B cell (primary cell): ENCODE results near the gene POLE. TPM values are rescaled to one million over a fixed set of nuclear protein-coding genes. Genes with fewer than 3 reads are reported as not detected.

ENCODE experiments used
- ATAC-seq: fragments of 200-7000 bp; cut with Tn5 transposase; one replicate; pipeline ENCODE4 v1.10.0; 2021; ENCODE audit warnings: low read depth, mild to moderate bottlenecking, moderate number of reproducible peaks, moderate library complexity
- CTCF ChIA-PET: fragments of 350-600 bp; sonication (Branson Sonifier 250); formaldehyde crosslinking; loops from one replicate; lab custom pipeline; 2021; ENCODE audit warnings: antibody characterized with exemption, inconsistent platforms; lab: Charles Lee
- POLR2A ChIA-PET: fragments of 350-600 bp; sonication (Branson Sonifier 250); formaldehyde crosslinking; loops from one replicate; lab custom pipeline; 2021; ENCODE audit warnings: antibody characterized with exemption; lab: Charles Lee
- DNase-seq: peaks from one replicate; pipeline ENCODE4 v3.0.0; 2013
- H2AFZ ChIP-seq: 2 replicates; pipeline ENCODE4 v1.6.1; 2012; ENCODE audit warnings: mild to moderate bottlenecking, low read depth, low read length; ENCODE audit not compliant: insufficient read depth, poor library complexity, severe bottlenecking
- H3K27ac ChIP-seq, 2 donors: 1 replicate in 1 of 2; 2 replicates in 1 of 2; pipeline ENCODE4 v1.5.1; 2012 to 2013; ENCODE audit warnings: low read length in 2 of 2, mild to moderate bottlenecking in 2 of 2, moderate library complexity in 1 of 2
- H3K27me3 ChIP-seq, 4 experiments: fragments of 200-600 bp in 1 of 4; sonication (generic) in 1 of 4; replicated peaks in 1 of 4; 1 replicate in 2 of 4; 2 replicates in 2 of 4; pipeline versions ENCODE4 v1.6.1 to v1.7.0; 2013 to 2016; ENCODE audit warnings: low read length in 3 of 4, mild to moderate bottlenecking in 2 of 4, mixed read lengths in 1 of 4, moderate library complexity in 1 of 4; ENCODE audit not compliant: insufficient read depth in 4 of 4, control insufficient read depth in 3 of 4; ENCODE audit errors: control extremely low read depth in 1 of 4
- H3K36me3 ChIP-seq, 2 experiments: replicated peaks in 1 of 2; 1 replicate in 1 of 2; 2 replicates in 1 of 2; pipeline versions ENCODE4 v1.6.1 to v1.7.1; 2013; ENCODE audit warnings: low read length in 1 of 2; ENCODE audit not compliant: insufficient read depth in 2 of 2, control insufficient read depth in 1 of 2; ENCODE audit errors: control extremely low read depth in 1 of 2, extremely low read depth in 1 of 2
- H3K4me1 ChIP-seq, 2 donors: fragments of 200-600 bp in 1 of 2; sonication (generic) in 1 of 2; 1 replicate in 1 of 2; 2 replicates in 1 of 2; pipeline versions ENCODE4 v1.5.1 to v1.6.1; 2013 to 2017; ENCODE audit warnings: low read length in 2 of 2; ENCODE audit not compliant: control insufficient read depth in 2 of 2, insufficient read depth in 2 of 2
- H3K4me2 ChIP-seq: replicated peaks from 2 replicates; pipeline ENCODE3; 2012; ENCODE audit warnings: mild to moderate bottlenecking, low read depth, low read length; ENCODE audit not compliant: poor library complexity, severe bottlenecking
- H3K4me3 ChIP-seq, 5 experiments: fragments of 200-600 bp in 1 of 5; sonication (generic) in 1 of 5; 1 replicate in 3 of 5; 2 replicates in 2 of 5; pipeline versions ENCODE4 v1.5.1 to v1.7.0; 2011 to 2016; ENCODE audit warnings: low read length in 4 of 5, mild to moderate bottlenecking in 4 of 5, low read depth in 2 of 5, control low read depth in 1 of 5, moderate library complexity in 1 of 5; ENCODE audit not compliant: insufficient read depth in 1 of 5; ENCODE audit errors: control extremely low read depth in 1 of 5, extremely low read depth in 1 of 5
- H3K79me2 ChIP-seq: fragments of 200-600 bp; sonication (generic); one replicate; pipeline ENCODE4 v1.6.0; 2016; ENCODE audit warnings: low read length; ENCODE audit not compliant: control insufficient read depth, insufficient read depth
- H3K9ac ChIP-seq: fragments of 200-600 bp; sonication (generic); 2 replicates; pipeline ENCODE4 v1.6.1; 2017; ENCODE audit warnings: mild to moderate bottlenecking, low read length, moderate library complexity
- H3K9me3 ChIP-seq, 3 donors: one replicate each; pipeline versions ENCODE4 v1.6.1 to v1.7.1; 2013; ENCODE audit warnings: low read length in 2 of 3; ENCODE audit not compliant: control insufficient read depth in 2 of 3, insufficient read depth in 1 of 3; ENCODE audit errors: control extremely low read depth in 1 of 3
- H4K20me1 ChIP-seq: 2 replicates; pipeline ENCODE4 v1.6.0; 2012; ENCODE audit warnings: mild to moderate bottlenecking, low read length; ENCODE audit not compliant: insufficient read depth, control insufficient read depth, poor library complexity, severe bottlenecking
- H3K27ac Mint-ChIP-seq: one replicate; pipeline ENCODE4 v1.8.0; 2021; ENCODE audit warnings: mixed read lengths
- H3K27me3 Mint-ChIP-seq: one replicate; pipeline ENCODE4 v1.8.0; 2021; ENCODE audit warnings: mixed read lengths
- H3K4me1 Mint-ChIP-seq: one replicate; pipeline ENCODE4 v1.8.0; 2021; ENCODE audit warnings: mixed read lengths
- H3K4me3 Mint-ChIP-seq: one replicate; pipeline ENCODE4 v1.8.0; 2021; ENCODE audit warnings: mixed read lengths
- H3K9me3 Mint-ChIP-seq: one replicate; pipeline ENCODE4 v1.8.0; 2022; ENCODE audit warnings: mixed read lengths; ENCODE audit not compliant: insufficient read depth
- CTCF ChIP-seq: fragments of 200-600 bp; IDR thresholded peaks from one replicate; pipeline ENCODE4 v1.8.0; 2022; ENCODE audit warnings: antibody characterized with exemption, mild to moderate bottlenecking
- EZH2 ChIP-seq: IDR thresholded peaks from 2 replicates; pipeline ENCODE4 v1.6.1; 2012; ENCODE audit warnings: borderline replicate concordance, low read depth, mild to moderate bottlenecking, moderate library complexity, low read length; ENCODE audit not compliant: insufficient read depth, poor library complexity, severe bottlenecking
- WGBS: methylation state at CpG from one replicate; pipeline ENCODE4 v1.1.5; 2013; ENCODE audit warnings: missing lambda C conversion rate; ENCODE audit not compliant: insufficient coverage; 5-methylcytosine and 5-hydroxymethylcytosine counted together
- intact Hi-C: fragments of 100-400 bp; cut with micrococcal nuclease; formaldehyde crosslinking; loops from one replicate; pipeline ENCODE4 v1.10.0; 2022
- polyA plus RNA-seq: library from polyadenylated mRNA; depleted of rRNA; stranded (reverse); fragments of >200 nt; gene quantifications from 2 replicates; pipeline ENCODE4 v1.2.3, GENCODE V29; 2012
- total RNA-seq, 2 donors: library from RNA; stranded (reverse); fragments of 120-200 nt in 1 of 2; gene quantifications; 1 replicate in 1 of 2; 2 replicates in 1 of 2; pipeline versions ENCODE4 v1.2.3 to v1.2.4, GENCODE V29; 2013 to 2022

Gene POLE
- total and polyA plus RNA-seq, 2 donors (not counting 1 experiment from before 2014, with no cell fraction given): 32.0 to 62.0 TPM

GRCh38 chr12:132718644-132719043, 31.5 kb upstream of the POLE start:
- Mint-ChIP-seq H3K4me1 (no peaks in the 10 kb centered on the region), H3K9me3 (no peaks in the 10 kb centered on the region), H3K27ac (no peak overlapping the region), H3K4me3 (no peak overlapping the region), H3K27me3 (no peaks in the 10 kb centered on the region)
- Histone ChIP-seq H3K4me3 (no peak overlapping the region), H2AFZ (no peak overlapping the region), H3K9ac (no peak overlapping the region), H3K4me2 (no peak overlapping the region), H3K79me2 (peaks cover 29% of the 10 kb centered on the region), H3K4me1 (no peaks in the 10 kb centered on the region), H3K36me3 (peaks cover 2 to 60% of the 10 kb centered on the region in 2 experiments), H3K27ac (no peak overlapping the region), H3K9me3 (no peaks in the 10 kb centered on the region), H3K27me3 (no peaks in the 10 kb centered on the region), H4K20me1 (peaks cover 51% of the 10 kb centered on the region)
- 93% methylated on average over 18 of the region's 21 CpGs for WGBS
- POLR2A ChIA-PET: no interaction called here
- ATAC-seq (no peak), DNase-seq (no peak)
- CTCF ChIA-PET: no interaction called here
- intact Hi-C loops: no loop called here
- TF ChIP-seq CTCF (no peak), EZH2 (no peak)

- H2AFZ ChIP-seq: no peak overlapping the region
- H3K4me3 Mint-ChIP-seq: no peak overlapping the region
- H3K4me3 ChIP-seq: no peak overlapping the region
- peaks cover 60% of the 10 kb centered on the region for H4K20me1 ChIP-seq
- no peak for DNase-seq
- no peak for TF ChIP-seq EZH2
- no peaks in the 10 kb centered on the region for H3K4me1 ChIP-seq
- no peak overlapping the region for H3K27ac Mint-ChIP-seq
- ChIA-PET POLR2A (interaction anchor here (0.7 kb wide), 1 partner anchor 121 kb away, joined by 5 read pairs; no protein-coding TSS in a partner anchor), CTCF (no interaction called here)
- H3K9ac ChIP-seq: no peak overlapping the region
- H3K9me3 ChIP-seq: no peaks in the 10 kb centered on the region
- no peak overlapping the region for H3K4me2 ChIP-seq
- H3K9me3 Mint-ChIP-seq: no peaks in the 10 kb centered on the region
- H3K27me3 Mint-ChIP-seq: no peaks in the 10 kb centered on the region
- H3K4me1 Mint-ChIP-seq: peaks cover 2% of the 10 kb centered on the region
- peaks cover 2 to 52% of the 10 kb centered on the region in 2 experiments for H3K36me3 ChIP-seq
- no peaks in the 10 kb centered on the region for H3K27me3 ChIP-seq
- 97% methylated on average over 60 of the region's 61 CpGs for WGBS
- intact Hi-C loops: no loop called here
- peaks cover 32% of the 10 kb centered on the region for H3K79me2 ChIP-seq
- H3K27ac ChIP-seq: no peak overlapping the region
- no peak for ATAC-seq
Observed at GRCh38 chr12:132717531-132718387, 30.6 kb upstream of the POLE start.
